GM18517 (cell line): Measurements from ENCODE around the gene N4BP3.
"Not testable (repeated sequence)": the region's sequence is repeated elsewhere in the genome, so short reads cannot be mapped to it uniquely, and the experiment has no call there.

ENCODE experiments used
- ATAC-seq: cut with Tn5 transposase; IDR thresholded peaks from one replicate; pipeline ENCODE4 v1.9.1; 2021; ENCODE audit warnings: mild to moderate bottlenecking, moderate library complexity; ENCODE audit not compliant: unreplicated experiment

N4BP3 gene

DNA sequence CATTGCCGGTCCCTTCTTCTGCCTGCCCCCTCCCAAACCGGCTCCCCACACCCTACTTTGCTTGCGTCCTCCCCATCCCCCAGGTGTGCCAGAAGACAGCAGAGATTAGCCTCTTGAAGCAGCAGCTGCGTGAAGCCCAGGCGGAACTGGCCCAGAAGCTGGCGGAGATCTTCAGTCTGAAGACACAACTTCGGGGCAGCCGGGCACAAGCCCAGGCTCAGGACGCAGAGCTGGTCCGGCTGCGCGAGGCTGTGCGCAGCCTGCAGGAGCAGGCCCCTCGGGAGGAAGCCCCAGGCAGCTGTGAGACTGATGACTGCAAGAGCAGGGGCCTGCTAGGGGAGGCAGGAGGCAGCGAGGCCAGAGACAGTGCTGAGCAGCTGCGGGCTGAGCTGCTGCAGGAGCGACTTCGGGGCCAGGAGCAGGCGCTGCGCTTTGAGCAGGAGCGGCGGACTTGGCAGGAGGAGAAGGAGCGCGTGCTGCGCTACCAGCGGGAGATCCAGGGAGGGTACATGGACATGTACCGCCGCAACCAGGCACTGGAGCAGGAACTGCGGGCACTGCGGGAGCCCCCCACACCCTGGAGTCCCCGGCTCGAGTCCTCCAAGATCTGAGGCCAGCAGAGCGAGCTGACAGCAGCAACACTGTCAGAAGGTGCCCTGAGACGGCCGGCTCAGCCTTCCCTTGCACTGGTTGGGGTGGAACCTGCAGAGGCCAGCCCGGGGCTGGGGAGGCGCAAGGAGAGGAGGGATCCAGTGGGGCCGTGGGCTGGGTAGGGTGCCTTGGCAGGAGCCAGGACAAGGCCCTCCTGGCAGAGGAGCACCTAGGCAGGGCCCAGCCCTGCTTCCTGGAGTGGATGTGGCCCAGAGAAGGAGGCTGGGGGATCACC is 8.3 kb downstream of the N4BP3 start:
- no peak for ATAC-seq

DNA sequence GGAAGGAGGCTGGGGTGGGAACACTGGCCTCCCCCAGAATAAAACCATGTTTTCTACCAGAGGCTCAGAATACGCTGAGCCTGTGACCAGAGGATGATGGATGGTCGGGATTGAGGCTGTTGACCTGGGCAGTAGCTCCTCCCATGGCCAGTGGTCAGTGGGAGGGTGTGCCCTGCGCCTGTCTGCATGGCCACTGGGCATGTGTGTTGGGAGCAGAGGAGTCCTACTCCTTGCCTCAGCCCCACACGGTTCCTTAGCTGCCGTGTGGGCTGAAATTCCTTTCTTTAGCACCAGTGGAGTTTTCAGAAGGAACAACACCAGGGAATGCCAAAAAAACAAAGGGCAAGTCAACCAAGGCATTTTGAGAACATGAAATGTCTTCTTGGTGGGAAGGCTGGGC is 9.0 kb downstream of the N4BP3 start:
- no peak for ATAC-seq

- ATAC-seq: no peak
Observed at GRCh38 chr5:178123094-178123965, 10.0 kb downstream of the N4BP3 start.

- no peak for ATAC-seq
Observed at GRCh38 chr5:178123966-178124925, 10.9 kb downstream of the N4BP3 start.

GRCh38 chr5:178125253-178125906 is 12.0 kb downstream of the N4BP3 start:
- ATAC-seq: no peak

DNA sequence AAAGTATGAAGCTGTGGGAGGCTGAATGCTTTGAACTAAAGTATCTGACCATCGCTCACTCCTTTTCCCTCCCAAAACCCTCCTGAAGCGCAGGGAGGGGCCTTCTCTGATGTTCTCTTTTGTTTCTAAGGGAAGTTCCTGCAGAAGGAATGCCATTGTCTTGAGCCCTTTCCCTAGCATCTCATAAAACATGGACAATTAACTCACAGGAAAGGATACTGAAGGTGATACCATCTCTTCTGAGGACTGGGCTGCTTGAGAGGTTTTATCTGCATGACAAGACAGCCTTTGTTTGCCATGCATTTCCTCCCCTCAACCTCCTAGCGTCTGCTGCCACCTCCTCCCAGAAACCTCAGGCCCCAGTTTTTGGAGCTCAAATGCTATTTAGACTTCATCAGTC is 13.2 kb downstream of the N4BP3 start:
- no peak for ATAC-seq

DNA sequence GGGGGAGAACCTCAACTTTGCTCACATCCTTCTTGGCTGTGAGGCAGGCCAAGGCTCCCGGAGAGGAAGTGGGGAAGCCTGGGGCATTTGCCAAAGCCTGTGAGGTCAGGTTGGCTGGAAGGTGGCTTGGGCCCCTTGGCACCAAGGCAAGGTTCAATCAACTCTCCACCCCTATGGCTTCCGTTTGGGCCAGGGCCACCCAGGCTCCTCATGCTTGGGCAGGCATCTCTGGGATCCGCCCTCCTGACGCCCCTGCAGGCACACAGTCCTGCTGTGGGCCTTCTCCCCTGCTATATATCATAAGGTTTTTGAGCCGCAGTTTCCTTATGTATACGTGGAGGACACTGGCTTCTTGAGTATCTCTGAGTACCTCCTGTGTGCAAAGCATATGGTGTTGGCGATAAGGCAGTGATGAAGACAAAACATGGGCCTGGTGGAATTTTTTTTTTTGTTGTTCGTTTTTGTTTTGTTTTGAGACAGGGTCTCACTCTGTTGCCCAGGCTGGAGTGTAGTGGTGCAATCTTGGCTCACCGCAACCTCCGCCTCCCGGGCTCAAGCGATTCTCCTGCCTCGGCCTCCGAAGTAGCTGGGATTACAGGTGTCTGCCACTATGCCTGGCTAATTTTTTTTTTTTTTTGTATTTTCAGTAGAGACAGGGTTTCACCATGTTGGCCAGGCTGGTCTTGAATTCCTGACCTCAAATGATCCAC is 14.1 kb downstream of the N4BP3 start:
- not testable (repeated sequence) for ATAC-seq

DNA sequence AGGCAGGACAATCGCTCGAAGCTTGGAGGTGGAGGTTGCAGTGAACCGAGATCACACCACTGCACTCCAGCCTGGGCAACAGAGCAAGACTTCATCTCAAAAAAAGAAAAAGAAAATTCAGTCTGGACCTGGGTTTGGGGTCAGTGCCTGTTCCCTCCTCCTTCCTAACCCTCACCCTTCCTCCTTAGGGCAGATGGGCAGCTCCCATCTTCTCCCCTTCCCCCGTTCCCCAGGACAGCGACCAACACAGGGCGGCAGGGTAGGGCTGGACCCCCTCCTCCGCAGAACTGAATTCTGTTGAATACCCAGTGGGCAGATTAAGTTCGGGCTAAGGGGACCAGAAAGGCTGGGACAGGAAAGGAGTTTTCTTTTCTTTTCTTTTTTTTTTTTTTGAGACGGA is 16.0 kb downstream of the N4BP3 start:
- no peak for ATAC-seq

DNA sequence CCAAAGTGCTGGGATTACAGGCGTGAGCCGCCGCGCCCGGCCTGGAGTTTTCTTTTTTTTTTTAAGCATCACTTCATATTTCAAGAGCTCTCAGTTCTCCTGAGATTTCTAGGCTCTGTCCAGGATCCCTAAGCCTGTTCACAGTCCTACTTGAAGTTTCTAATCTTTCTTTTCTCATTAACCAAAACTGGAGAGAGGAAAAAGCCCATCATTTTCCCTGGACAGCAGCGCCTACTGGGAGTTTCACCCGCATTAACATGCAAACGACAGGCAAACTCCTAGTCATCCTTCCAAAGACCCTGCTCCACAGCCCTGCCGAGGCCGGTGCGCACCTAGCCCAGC is 16.9 kb downstream of the N4BP3 start:
- not testable (repeated sequence) for ATAC-seq

DNA sequence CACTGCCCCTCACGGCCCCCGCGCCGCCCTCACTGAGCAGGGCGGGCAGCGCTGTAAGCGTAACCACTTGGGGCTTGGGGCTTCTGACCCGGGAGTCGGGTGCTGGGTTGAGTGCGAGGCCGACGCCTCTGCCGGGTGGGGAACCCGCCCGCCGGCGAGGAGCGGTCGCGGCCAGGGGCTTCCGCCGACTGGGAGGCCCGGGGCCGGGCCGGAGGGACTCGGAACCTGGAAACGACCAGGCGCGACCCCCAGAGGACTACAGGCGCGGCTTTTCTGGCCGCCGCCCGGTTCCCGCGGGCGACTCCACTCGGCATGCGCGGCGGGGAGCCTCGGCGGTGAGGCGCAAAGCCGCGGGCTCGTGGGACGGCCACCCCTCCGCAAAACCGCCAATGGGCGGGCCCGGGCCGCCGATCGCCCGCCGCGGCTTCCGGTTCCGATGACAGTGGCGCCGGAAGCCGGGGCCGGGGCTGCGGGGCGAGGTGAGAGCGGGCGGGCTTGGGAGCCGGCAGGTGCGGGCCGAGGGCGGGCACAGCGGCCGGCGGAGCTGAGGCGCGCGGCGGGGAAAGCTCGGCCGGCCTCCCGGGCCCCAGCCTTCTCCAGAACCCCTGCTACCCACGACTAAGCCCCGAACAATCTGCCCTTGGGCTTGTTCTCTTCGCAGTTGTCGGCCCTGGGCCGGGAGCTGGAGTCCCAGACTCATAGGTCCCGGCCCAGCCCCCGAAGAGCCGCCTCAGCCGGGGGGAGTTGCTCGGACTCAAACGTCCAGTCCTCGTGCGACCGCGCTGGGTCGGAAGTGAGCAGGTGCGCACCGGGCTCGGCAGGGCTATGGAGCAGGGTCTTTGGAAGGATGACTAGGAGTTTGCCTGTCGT is 17.5 kb downstream of the N4BP3 start, which contains the start of gene RMND5B:
Gene RMND5B, plus strand, starts transcription at position 439 of the 870 bp plus-strand sequence. CDS start 7,106 bp downstream, outside the sequence.
- ATAC-seq: peak; percentile 79

DNA sequence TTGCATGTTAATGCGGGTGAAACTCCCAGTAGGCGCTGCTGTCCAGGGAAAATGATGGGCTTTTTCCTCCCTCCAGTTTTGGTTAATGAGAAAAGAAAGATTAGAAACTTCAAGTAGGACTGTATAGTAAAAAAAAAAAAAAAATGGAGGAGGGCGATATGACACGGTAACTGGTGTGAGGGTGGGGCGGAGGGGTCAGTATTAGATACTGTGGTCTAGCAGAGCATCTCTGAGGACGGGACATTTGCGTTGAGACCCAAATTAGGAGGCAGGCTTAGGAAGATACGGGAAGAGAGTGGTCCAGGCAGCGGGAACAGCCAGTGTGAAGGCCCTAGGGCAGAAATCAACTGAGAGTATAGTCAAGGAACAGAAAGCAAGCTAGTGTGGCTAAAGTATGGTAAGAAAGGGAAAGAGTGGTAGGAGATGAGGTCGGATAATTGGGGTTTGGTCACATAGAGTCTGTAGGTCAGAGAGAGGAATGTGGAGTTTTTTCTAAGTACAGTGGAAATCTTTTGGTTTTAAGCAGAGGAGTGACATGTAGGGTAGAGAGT is 18.2 kb downstream of the N4BP3 start:
- no peak for ATAC-seq

DNA sequence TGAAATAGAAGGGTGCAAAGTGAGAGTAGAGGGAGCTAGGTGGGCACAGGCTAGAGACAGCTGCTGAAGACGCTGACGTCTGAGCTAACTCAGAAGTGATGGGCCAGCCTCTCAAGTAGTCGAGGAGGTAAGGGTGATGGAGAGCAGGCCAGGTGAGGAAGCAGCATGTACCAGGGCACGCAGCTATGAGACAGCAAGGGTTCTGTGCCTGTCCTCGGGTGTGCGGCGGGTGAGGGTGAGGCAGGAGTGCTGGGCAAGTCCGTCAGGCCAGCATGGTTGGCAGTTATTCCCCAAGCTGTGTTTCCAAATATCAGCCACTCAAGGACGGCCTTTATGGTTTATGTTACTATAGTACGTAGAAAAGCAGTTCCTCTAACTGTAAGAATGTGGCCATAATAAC is 23.7 kb downstream of the N4BP3 start:
- ATAC-seq: no peak

DNA sequence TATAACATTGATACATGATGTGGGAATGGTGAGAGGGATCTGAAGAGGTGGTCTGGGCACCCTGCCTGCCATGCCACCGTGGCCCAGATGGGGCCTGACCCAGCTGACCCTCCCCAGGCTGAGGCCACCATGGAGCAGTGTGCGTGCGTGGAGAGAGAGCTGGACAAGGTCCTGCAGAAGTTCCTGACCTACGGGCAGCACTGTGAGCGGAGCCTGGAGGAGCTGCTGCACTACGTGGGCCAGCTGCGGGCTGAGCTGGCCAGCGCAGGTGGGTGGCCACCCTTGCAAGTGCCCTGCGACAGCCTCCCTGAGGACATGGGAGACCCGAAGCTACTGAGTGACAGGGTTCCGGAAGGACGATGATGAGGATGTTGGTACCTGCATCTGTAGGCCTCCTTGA is 24.7 kb downstream of the N4BP3 start:
- no peak for ATAC-seq

GRCh38 chr5:178141550-178141949 is 28.2 kb downstream of the N4BP3 start:
- no peak for ATAC-seq

GRCh38 chr5:178142642-178143041 is 29.3 kb downstream of the N4BP3 start:
- ATAC-seq: no peak

DNA sequence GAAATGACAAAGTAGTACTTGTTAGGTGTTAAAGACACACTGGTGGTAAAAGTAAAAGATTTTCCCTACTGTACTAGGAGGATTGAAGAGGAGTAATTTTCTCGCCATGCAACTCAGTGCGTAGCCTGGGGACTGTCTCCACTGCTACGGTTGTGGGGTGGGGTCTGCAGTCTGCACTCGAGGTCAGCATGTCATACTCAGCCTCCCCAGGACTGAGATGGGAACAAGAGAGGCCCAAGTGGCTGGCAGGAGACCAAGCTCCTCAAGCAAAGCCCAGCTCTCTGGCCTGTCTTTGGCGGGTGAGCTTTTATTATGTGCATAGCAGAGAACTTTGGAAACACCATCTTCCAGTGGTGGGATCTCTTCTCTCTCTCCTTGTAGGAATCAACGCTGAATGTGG is 29.9 kb downstream of the N4BP3 start:
- ATAC-seq: no peak

DNA sequence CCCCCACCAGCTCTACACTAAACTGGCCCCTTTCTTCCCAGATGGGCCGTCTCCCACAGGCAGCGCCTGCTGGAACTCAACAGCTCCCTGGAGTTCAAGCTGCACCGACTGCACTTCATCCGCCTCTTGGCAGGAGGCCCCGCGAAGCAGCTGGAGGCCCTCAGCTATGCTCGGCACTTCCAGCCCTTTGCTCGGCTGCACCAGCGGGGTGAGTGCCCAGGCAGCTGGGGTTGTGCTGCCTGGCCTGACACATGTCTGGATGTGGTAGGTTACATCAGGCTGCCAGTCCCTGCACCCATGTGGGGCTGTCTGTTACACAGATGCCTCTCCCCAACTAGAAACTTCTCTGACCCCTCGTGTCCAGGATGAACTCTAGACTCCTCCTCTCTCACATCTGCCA is 30.6 kb downstream of the N4BP3 start:
- ATAC-seq: no peak
